Tibial nerve (tissue), 4 donors: ENCODE results near the gene SPATA9. TPM values are rescaled to one million over a fixed set of nuclear protein-coding genes. Genes with fewer than 3 reads are reported as not detected.

ENCODE experiments used
- DNase-seq, 2 donors: peaks; one replicate each; pipeline ENCODE4 v3.0.0-alpha.2; 2019; ENCODE audit warnings: low spot score in 2 of 2
- H3K27ac ChIP-seq, 4 donors: fragments of 200-600 bp; sonication (generic) in 3 of 4; one replicate each; pipeline ENCODE4 v1.5.1; 2017 to 2019; ENCODE audit warnings: mild to moderate bottlenecking in 1 of 4
- H3K27me3 ChIP-seq, 2 donors: fragments of 200-600 bp; sonication (generic) in 1 of 2; one replicate each; pipeline versions ENCODE4 v1.5.1 to v1.6.0; 2017 to 2019
- H3K36me3 ChIP-seq, 3 donors: fragments of 200-600 bp; sonication (generic); one replicate each; pipeline ENCODE4 v1.5.1; 2018 to 2019
- H3K4me1 ChIP-seq, 4 donors: fragments of 200-600 bp; sonication (generic) in 3 of 4; one replicate each; pipeline ENCODE4 v1.5.1; 2017 to 2019
- H3K4me3 ChIP-seq, 4 donors: fragments of 200-600 bp; sonication (generic) in 3 of 4; one replicate each; pipeline ENCODE4 v1.5.1; 2017 to 2019; ENCODE audit warnings: mild to moderate bottlenecking in 1 of 4, moderate library complexity in 1 of 4
- H3K9me3 ChIP-seq, 4 donors: fragments of 200-600 bp; sonication (generic) in 3 of 4; one replicate each; pipeline ENCODE4 v1.5.1; 2017 to 2019
- EP300 ChIP-seq, 2 donors: sonication (generic); formaldehyde crosslinking; IDR thresholded peaks; one replicate each; pipeline ENCODE4 v1.6.1; 2017; ENCODE audit warnings: antibody characterized with exemption in 2 of 2, mild to moderate bottlenecking in 1 of 2
- POLR2A ChIP-seq, 2 donors: fragments of 450-650 bp; IDR thresholded peaks; one replicate each; pipeline ENCODE4 v1.6.1; 2017; ENCODE audit warnings: antibody characterized with exemption in 2 of 2, mild to moderate bottlenecking in 2 of 2, moderate library complexity in 2 of 2
- WGBS, 2 donors: methylation state at CpG; one replicate each; pipeline ENCODE4 v1.1.5; 2018; 5-methylcytosine and 5-hydroxymethylcytosine counted together
- total RNA-seq, 4 donors: library from RNA; depleted of rRNA; stranded (reverse); fragments of >200 nt; gene quantifications; one replicate each; pipeline ENCODE4 v1.1.0, GENCODE V29; 2016
- TF ChIP-seq, protein P1 (sequence below), 5 experiments: fragments of 200-600 bp in 3 of 5; fragments of 450-650 bp in 2 of 5; sonication (generic) in 3 of 5; IDR thresholded peaks; one replicate each; pipeline ENCODE4 v1.5.1; 2016 to 2019; ENCODE audit warnings: antibody characterized with exemption in 5 of 5, mild to moderate bottlenecking in 3 of 5, moderate library complexity in 2 of 5

SPATA9 gene
- total RNA-seq, 4 donors from 2014 or later: 1.2 TPM; not detected in 3

DNA sequence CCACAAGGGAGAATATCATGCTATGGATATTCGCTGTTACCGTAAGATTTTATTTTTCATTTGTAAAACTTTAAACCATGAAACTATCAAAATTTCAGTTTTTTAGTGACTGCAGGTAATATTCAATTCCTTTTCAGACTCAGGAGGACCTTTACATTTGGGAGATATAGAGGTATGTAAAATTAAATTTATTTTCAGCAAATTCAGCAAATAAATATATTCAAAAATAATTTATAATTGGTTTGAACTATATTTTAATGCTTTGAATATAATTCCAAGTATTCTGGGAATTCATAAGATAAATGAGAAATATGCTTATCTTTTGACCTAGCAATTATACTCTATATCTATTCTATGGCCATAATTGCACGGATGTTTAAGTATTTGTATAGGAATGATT lies 28.6 kb downstream of the SPATA9 start:
- TF ChIP-seq EP300 (IDR thresholded peaks at IDR 0.05) (no peak), POLR2A (IDR thresholded peaks at IDR 0.05) (no peak)
- TF ChIP-seq, protein P1, sequence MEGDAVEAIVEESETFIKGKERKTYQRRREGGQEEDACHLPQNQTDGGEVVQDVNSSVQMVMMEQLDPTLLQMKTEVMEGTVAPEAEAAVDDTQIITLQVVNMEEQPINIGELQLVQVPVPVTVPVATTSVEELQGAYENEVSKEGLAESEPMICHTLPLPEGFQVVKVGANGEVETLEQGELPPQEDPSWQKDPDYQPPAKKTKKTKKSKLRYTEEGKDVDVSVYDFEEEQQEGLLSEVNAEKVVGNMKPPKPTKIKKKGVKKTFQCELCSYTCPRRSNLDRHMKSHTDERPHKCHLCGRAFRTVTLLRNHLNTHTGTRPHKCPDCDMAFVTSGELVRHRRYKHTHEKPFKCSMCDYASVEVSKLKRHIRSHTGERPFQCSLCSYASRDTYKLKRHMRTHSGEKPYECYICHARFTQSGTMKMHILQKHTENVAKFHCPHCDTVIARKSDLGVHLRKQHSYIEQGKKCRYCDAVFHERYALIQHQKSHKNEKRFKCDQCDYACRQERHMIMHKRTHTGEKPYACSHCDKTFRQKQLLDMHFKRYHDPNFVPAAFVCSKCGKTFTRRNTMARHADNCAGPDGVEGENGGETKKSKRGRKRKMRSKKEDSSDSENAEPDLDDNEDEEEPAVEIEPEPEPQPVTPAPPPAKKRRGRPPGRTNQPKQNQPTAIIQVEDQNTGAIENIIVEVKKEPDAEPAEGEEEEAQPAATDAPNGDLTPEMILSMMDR (IDR thresholded peaks at IDR 0.05): no peak
- peaks cover 0 to 8% (median 0%) of the 10 kb centered on the region in 3 donors for H3K36me3 ChIP-seq
- no peaks in the 10 kb centered on the region for H3K27me3 ChIP-seq
- no peak for DNase-seq
- H3K27ac ChIP-seq: no peak overlapping the region
- H3K4me1 ChIP-seq: no peaks in the 10 kb centered on the region
- H3K4me3 ChIP-seq: no peak overlapping the region
- no peaks in the 10 kb centered on the region for H3K9me3 ChIP-seq
- WGBS, 2 donors: 94 to 97% methylated on average over 3 of the region's 3 CpGs

DNA sequence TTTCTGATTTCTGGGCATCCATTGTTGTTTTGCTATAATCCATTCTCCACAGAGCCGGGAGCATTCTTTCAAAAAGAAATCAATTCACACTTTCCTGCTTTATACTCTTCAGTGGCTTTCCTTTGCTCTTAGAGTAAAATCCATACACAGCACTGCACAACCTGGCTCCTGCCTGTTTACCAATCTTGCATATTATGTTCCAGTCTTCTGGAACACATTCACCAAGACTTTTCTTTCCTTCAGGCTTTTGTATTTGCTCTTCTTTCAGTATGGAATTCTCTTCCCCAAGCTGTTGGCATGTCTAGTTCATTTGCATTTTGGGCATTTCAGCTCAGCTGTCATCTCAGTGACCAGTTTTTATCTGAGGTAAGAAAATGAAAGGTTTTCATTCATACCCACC lies 29.9 kb downstream of the SPATA9 start:
- no peak overlapping the region for H3K4me3 ChIP-seq

DNA sequence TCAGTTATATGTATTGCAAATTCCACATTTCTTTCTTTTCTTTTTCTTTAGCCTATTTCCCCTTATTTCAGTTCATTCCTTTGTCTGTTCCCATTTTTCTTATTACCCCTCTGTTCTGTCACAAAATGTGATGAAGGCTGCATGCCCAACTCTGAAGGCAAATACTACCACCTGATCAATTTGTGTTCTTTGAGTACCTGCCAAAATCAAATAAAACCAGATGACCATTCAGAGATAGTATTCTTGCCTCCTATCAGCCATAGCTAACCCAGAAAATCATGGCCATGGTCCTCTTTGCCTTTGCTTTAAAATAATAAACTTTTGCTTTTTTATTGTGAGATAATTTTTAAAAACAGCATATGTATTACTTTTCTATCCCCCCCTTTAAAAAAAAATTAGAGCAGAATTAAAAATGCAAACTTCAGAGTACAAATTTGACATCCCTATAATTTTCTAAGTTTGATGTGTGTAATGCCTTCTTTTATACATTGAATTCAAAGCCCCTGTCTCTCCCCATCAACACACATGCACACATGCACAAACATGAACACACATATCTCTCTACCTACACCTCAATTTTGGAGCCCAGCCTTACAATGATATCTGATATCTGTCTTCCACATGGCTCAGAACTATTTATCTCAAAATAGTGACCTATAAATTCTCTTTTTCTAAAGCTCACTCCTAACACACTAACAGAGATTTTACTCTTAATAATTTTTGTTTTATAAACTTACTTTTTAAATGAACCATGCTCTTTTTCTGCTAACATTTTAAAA lies 32.8 kb downstream of the SPATA9 start:
- TF ChIP-seq EP300 (IDR thresholded peaks at IDR 0.05): no peak
- TF ChIP-seq, protein P1 (IDR thresholded peaks at IDR 0.05): no peak
- TF ChIP-seq POLR2A (IDR thresholded peaks at IDR 0.05): no peak
- H3K27ac ChIP-seq: no peak overlapping the region

More for the DNA sequence above, 29.9 kb downstream of the SPATA9 start:
- TF ChIP-seq POLR2A (IDR thresholded peaks at IDR 0.05): no peak
- no peak for TF ChIP-seq EP300 (IDR thresholded peaks at IDR 0.05)
- Histone ChIP-seq H3K9me3 (no peaks in the 10 kb centered on the region), H3K4me1 (peaks cover 0 to 4% (median under 1%) of the 10 kb centered on the region in 4 donors), H3K27ac (no peak overlapping the region), H3K36me3 (peaks cover 0 to 8% (median 0%) of the 10 kb centered on the region in 3 donors), H3K27me3 (no peaks in the 10 kb centered on the region)
- DNase-seq: no peak
- 71 to 84% methylated on average over 1 of the region's 1 CpG for WGBS, 2 donors

DNA sequence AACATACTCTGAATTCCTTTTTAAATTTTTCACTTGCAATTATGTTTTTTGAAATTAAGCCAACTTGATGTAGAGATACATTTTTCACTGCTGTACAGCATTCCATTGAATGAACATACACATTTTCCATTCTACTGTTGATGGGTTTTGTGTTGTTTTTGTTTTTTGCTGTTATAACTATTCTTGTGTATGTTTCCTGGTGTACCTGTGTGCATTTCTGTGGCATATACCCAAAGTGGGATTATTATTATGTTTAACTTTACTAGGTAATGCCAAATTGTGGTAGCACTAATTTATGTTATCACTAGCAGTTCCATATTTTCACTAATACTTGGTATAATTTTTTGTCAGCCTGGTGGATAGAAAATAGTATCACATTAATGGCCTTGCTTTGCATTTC lies 33.5 kb downstream of the SPATA9 start:
- no peaks in the 10 kb centered on the region for H3K27me3 ChIP-seq
- no peak overlapping the region for H3K4me3 ChIP-seq
- peaks cover 0 to 8% (median 0%) of the 10 kb centered on the region in 3 donors for H3K36me3 ChIP-seq
- TF ChIP-seq, protein P1 (IDR thresholded peaks at IDR 0.05): no peak
- no peak for TF ChIP-seq POLR2A (IDR thresholded peaks at IDR 0.05)
- TF ChIP-seq EP300 (IDR thresholded peaks at IDR 0.05): no peak
- H3K4me1 ChIP-seq: peaks cover 0 to 30% (median 14%) of the 10 kb centered on the region in 4 donors
- H3K27ac ChIP-seq: no peak overlapping the region
- DNase-seq: no peak
- no peaks in the 10 kb centered on the region for H3K9me3 ChIP-seq

More for the DNA sequence above, 32.8 kb downstream of the SPATA9 start:
- Histone ChIP-seq H3K4me3 (no peak overlapping the region), H3K27me3 (no peaks in the 10 kb centered on the region), H3K36me3 (peaks cover 0 to 8% (median 0%) of the 10 kb centered on the region in 3 donors), H3K4me1 (peaks cover 0 to 24% (median 11%) of the 10 kb centered on the region in 4 donors), H3K9me3 (no peaks in the 10 kb centered on the region)
- no peak for DNase-seq

DNA sequence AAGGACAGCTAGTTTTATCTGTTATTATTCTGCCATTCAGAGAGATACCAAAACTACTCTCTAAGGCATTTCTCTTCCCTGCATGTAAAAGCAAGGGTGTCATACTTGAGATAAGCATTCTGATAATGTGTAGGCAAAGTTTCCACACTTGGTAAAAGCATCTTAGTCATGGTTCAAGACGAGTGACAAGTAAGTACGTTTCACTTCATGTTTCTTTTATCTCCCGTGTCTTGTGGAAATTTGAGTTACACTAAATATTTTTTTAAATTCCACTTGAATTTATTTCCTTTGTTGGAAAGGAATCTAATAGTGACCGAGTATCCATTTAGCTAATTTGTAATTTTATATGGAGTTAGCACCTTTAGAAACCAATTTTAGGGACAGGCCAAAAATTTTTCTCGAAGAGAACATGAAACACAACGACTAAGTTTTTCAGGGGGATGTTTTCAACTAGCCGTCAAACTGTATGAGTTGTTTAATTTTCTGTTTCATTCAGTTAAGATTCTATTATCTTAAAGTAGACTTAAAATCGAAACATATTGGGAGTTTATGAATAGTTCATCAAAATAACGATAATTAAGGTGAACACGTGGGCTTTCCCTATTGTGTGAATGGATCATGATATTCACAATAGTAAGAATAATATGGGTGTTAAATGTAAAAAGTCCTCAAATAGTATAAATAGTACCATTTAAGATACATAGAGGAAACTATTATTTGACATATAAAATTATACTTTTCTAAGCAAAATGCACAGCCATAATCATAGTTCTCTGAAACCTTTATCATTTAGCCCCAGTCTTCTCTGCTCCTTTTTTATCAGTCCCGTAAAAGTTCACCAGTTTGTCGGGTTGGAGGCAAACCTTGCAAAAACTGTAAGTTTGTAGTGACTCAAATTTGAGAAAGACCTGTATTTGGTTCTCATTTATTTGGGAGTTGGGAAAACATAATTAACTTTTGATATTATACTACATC lies 34.6 kb downstream of the SPATA9 start:
- H3K27me3 ChIP-seq: no peaks in the 10 kb centered on the region
- H3K4me1 ChIP-seq: peaks cover 0 to 34% (median 15%) of the 10 kb centered on the region in 4 donors
- 88 to 90% methylated on average over 12 of the region's 12 CpGs for WGBS, 2 donors
- H3K36me3 ChIP-seq: peaks cover 0 to under 1% (median 0%) of the 10 kb centered on the region in 3 donors
- H3K9me3 ChIP-seq: no peaks in the 10 kb centered on the region
- DNase-seq: no peak
- H3K27ac ChIP-seq: peak overlapping the region; percentile 81 to 98 (median 96)
- H3K4me3 ChIP-seq: no peak overlapping the region
- TF ChIP-seq, protein P1 (IDR thresholded peaks at IDR 0.05): no peak
- TF ChIP-seq POLR2A (IDR thresholded peaks at IDR 0.05): no peak
- TF ChIP-seq EP300 (IDR thresholded peaks at IDR 0.05): no peak
